Panc1 (cell line): ENCODE results near the gene NTRK3. TPM values are rescaled to one million over a fixed set of nuclear protein-coding genes. Genes with fewer than 3 reads are reported as not detected.

Experiments
- ATAC-seq: fragments of 200-7000 bp; cut with Tn5 transposase; 2 replicates; pipeline ENCODE4 v1.9.1; 2020; ENCODE audit warnings: mild to moderate bottlenecking, moderate library complexity
- BruUV-seq: library from RNA; stranded (reverse); fragments of 400-500 nt; replicated peaks from 2 replicates; lab custom pipeline; 2021; lab: Mats Ljungman, UMichigan
- CTCF ChIA-PET: fragments of 300-600 bp; sonication (Branson Sonifier 250); formaldehyde crosslinking; loops from one replicate; lab custom pipeline; 2022; ENCODE audit warnings: antibody characterized with exemption; lab: Charles Lee
- POLR2A ChIA-PET: fragments of 300-600 bp; sonication (Branson Sonifier 250); formaldehyde crosslinking; loops from one replicate; lab custom pipeline; 2022; ENCODE audit warnings: antibody characterized with exemption; lab: Charles Lee
- DNase-seq: peaks from one replicate; pipeline ENCODE4 v3.0.0-alpha.2; 2010; ENCODE audit warnings: low read depth, low spot score
- H3K27ac ChIP-seq: 2 replicates; pipeline ENCODE4 v1.5.1; 2011; ENCODE audit warnings: mild to moderate bottlenecking, low read length, inconsistent platforms
- H3K27me3 ChIP-seq: fragments of 200-500 bp; sonication (Bioruptor generic); 2 replicates; pipeline ENCODE4 v1.6.0; 2014; ENCODE audit warnings: low read length, inconsistent platforms; ENCODE audit not compliant: control insufficient read depth, insufficient read depth
- H3K36me3 ChIP-seq: fragments of 200-500 bp; sonication (Bioruptor generic); 2 replicates; pipeline ENCODE4 v1.5.1; 2014; ENCODE audit warnings: inconsistent platforms, mild to moderate bottlenecking, low read length, moderate library complexity; ENCODE audit not compliant: control insufficient read depth, insufficient read depth
- H3K4me1 ChIP-seq: 2 replicates; pipeline ENCODE4 v1.5.1; 2011; ENCODE audit warnings: inconsistent platforms, mild to moderate bottlenecking, low read length, moderate library complexity; ENCODE audit not compliant: control insufficient read depth, insufficient read depth
- H3K4me3 ChIP-seq, 2 experiments: 2 replicates each; pipeline ENCODE4 v1.5.1; 2011 to 2012; ENCODE audit warnings: low read depth in 2 of 2, low read length in 2 of 2, mild to moderate bottlenecking in 2 of 2, inconsistent platforms in 1 of 2, moderate library complexity in 1 of 2
- H3K9me3 ChIP-seq: fragments of 200-500 bp; sonication (Bioruptor generic); 2 replicates; pipeline ENCODE4 v1.5.1; 2014; ENCODE audit warnings: low read depth, mild to moderate bottlenecking, inconsistent platforms, low read length, moderate library complexity; ENCODE audit not compliant: control insufficient read depth, insufficient read depth
- POLR2AphosphoS5 ChIP-seq: IDR thresholded peaks from 2 replicates; pipeline ENCODE4 v1.6.1; 2012; ENCODE audit warnings: mild to moderate bottlenecking, low read depth, low read length, moderate library complexity
- SIN3A ChIP-seq: IDR thresholded peaks from 2 replicates; pipeline ENCODE4 v1.6.1; 2012; ENCODE audit warnings: low read depth, mild to moderate bottlenecking, low read length, moderate library complexity, borderline replicate concordance; ENCODE audit not compliant: insufficient read depth
- TCF7L2 ChIP-seq: IDR thresholded peaks from 2 replicates; pipeline ENCODE4 v1.6.1; 2011; ENCODE audit warnings: mild to moderate bottlenecking, low read depth, low read length, inconsistent platforms
- in situ Hi-C: cut with HindIII; loops from 2 replicates; pipeline ENCODE4 v1.10.0; 2016; ENCODE audit warnings: low sequenced_read_pairs, low pct_unique_long_range_greater_than_20kb
- intact Hi-C: fragments of 100-400 bp; cut with micrococcal nuclease; formaldehyde crosslinking; loops from one replicate; pipeline ENCODE4 v1.10.0; 2022; ENCODE audit not compliant: unreplicated experiment
- total RNA-seq: library from RNA; stranded (reverse); gene quantifications from one replicate; pipeline ENCODE4 v1.2.1, GENCODE V29; 2021; ENCODE audit not compliant: unreplicated experiment
- TF ChIP-seq, protein P1 (sequence below): fragments of 450-650 bp; IDR thresholded peaks from 2 replicates; pipeline ENCODE4 v1.5.1; 2017; ENCODE audit warnings: mild to moderate bottlenecking
- TF ChIP-seq, protein P2 (sequence below), 2 experiments: IDR thresholded peaks; 2 replicates each; pipeline ENCODE4 v1.6.1; 2011 to 2012; ENCODE audit warnings: low read depth in 2 of 2, control low read depth in 1 of 2, low read length in 1 of 2, mild to moderate bottlenecking in 1 of 2, moderate library complexity in 1 of 2; ENCODE audit not compliant: insufficient read depth in 1 of 2

NTRK3 gene
- total RNA-seq, 1 experiment from 2014 or later = not detected

DNA sequence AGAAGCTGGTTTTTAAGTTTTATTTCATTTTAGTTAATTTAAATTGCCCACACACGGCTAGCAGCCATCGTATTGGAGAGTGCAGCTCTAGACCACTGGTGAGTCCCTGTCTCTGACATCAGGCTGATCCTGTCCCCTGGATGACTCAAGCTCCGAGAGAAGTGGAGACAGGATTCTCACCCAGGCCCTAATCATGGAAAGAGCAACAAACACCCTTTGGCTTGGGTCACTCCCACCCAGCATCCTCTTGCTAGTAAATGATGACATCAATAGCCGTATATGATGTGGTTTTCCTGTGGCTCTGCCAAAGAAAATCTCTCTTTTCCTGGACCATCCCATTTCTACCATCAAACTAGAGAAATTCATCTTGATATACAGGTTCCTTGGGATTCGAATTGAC, 182.2 kb downstream of the NTRK3 start:
- no peak overlapping the region for H3K27ac ChIP-seq
- H3K4me3 ChIP-seq = no peak overlapping the region
- no peaks in the 10 kb centered on the region; the same call in 1 of the 2 replicates for H3K27me3 ChIP-seq
- no peaks in the 10 kb centered on the region for H3K4me1 ChIP-seq
- no peak for ATAC-seq
- CTCF ChIA-PET = no interaction called here
- no peaks in the 10 kb centered on the region for H3K9me3 ChIP-seq
- H3K36me3 ChIP-seq = no peaks in the 10 kb centered on the region
- intact Hi-C loops (no loop called here), in situ Hi-C loops (no loop called here)
- no TSS peak for BruUV-seq
- no peak for DNase-seq
- TF ChIP-seq, protein P1, sequence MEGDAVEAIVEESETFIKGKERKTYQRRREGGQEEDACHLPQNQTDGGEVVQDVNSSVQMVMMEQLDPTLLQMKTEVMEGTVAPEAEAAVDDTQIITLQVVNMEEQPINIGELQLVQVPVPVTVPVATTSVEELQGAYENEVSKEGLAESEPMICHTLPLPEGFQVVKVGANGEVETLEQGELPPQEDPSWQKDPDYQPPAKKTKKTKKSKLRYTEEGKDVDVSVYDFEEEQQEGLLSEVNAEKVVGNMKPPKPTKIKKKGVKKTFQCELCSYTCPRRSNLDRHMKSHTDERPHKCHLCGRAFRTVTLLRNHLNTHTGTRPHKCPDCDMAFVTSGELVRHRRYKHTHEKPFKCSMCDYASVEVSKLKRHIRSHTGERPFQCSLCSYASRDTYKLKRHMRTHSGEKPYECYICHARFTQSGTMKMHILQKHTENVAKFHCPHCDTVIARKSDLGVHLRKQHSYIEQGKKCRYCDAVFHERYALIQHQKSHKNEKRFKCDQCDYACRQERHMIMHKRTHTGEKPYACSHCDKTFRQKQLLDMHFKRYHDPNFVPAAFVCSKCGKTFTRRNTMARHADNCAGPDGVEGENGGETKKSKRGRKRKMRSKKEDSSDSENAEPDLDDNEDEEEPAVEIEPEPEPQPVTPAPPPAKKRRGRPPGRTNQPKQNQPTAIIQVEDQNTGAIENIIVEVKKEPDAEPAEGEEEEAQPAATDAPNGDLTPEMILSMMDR = no peak
- TF ChIP-seq POLR2AphosphoS5 (no peak), SIN3A (no peak), TCF7L2 (no peak)
- TF ChIP-seq, protein P2, sequence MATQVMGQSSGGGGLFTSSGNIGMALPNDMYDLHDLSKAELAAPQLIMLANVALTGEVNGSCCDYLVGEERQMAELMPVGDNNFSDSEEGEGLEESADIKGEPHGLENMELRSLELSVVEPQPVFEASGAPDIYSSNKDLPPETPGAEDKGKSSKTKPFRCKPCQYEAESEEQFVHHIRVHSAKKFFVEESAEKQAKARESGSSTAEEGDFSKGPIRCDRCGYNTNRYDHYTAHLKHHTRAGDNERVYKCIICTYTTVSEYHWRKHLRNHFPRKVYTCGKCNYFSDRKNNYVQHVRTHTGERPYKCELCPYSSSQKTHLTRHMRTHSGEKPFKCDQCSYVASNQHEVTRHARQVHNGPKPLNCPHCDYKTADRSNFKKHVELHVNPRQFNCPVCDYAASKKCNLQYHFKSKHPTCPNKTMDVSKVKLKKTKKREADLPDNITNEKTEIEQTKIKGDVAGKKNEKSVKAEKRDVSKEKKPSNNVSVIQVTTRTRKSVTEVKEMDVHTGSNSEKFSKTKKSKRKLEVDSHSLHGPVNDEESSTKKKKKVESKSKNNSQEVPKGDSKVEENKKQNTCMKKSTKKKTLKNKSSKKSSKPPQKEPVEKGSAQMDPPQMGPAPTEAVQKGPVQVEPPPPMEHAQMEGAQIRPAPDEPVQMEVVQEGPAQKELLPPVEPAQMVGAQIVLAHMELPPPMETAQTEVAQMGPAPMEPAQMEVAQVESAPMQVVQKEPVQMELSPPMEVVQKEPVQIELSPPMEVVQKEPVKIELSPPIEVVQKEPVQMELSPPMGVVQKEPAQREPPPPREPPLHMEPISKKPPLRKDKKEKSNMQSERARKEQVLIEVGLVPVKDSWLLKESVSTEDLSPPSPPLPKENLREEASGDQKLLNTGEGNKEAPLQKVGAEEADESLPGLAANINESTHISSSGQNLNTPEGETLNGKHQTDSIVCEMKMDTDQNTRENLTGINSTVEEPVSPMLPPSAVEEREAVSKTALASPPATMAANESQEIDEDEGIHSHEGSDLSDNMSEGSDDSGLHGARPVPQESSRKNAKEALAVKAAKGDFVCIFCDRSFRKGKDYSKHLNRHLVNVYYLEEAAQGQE (IDR thresholded peaks at IDR 0.05; ENCODE audit: insufficient read depth in 1 of 2, low read depth in 2 of 2, low read length in 1 of 2) = no peak
- POLR2A ChIA-PET = no interaction called here

DNA sequence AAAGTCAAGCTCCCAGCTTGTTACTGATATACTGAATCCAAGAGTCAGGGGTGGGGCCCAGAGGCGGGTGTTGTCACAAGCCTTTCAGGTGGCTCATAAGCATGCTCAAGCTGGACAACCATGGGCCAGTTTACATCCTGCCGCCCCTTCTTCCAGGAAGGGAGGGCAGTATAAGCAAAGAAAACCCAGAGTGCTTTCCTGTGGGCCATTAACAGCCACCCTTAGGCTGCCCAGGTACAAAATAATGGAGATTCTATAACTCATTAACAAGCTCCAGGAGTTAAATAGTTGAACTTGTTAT, 183.2 kb downstream of the NTRK3 start:
- TF ChIP-seq, protein P1 = no peak
- TF ChIP-seq POLR2AphosphoS5 (no peak), TCF7L2 (no peak), SIN3A (no peak)
- TF ChIP-seq, protein P2 (IDR thresholded peaks at IDR 0.05; ENCODE audit: insufficient read depth in 1 of 2, low read depth in 2 of 2, low read length in 1 of 2) = no peak
- H3K27me3 ChIP-seq = no peaks in the 10 kb centered on the region; the same call in 1 of the 2 replicates
- BruUV-seq = no TSS peak
- ATAC-seq = no peak
- H3K4me1 ChIP-seq = no peaks in the 10 kb centered on the region
- in situ Hi-C loops = no loop called here
- H3K4me3 ChIP-seq = no peak overlapping the region
- no peak overlapping the region for H3K27ac ChIP-seq
- no peaks in the 10 kb centered on the region for H3K9me3 ChIP-seq
- POLR2A ChIA-PET = no interaction called here
- intact Hi-C loops = no loop called here
- DNase-seq = no peak
- CTCF ChIA-PET = no interaction called here
- no peaks in the 10 kb centered on the region for H3K36me3 ChIP-seq
